Stimulated activated CD8-positive, alpha-beta memory T cell treated with anti-CD3 and anti-CD28 coated beads, Interleukin-7, amount 100 ng/mL, for 1 hour (primary cell): ENCODE data around the gene NOL4L.
"Not testable (repeated sequence)": the region's sequence is repeated elsewhere in the genome, so short reads cannot be mapped to it uniquely, and the experiment has no call there.

Source experiments
- DNase-seq, 2 donors: peaks; one replicate each; pipeline ENCODE4 v3.0.0-alpha.2; 2020; ENCODE audit warnings: low read depth in 2 of 2

NOL4L gene

GRCh38 chr20:32473231-32474008, 111.7 kb downstream of the NOL4L start:
- DNase-seq, result no peak

DNA sequence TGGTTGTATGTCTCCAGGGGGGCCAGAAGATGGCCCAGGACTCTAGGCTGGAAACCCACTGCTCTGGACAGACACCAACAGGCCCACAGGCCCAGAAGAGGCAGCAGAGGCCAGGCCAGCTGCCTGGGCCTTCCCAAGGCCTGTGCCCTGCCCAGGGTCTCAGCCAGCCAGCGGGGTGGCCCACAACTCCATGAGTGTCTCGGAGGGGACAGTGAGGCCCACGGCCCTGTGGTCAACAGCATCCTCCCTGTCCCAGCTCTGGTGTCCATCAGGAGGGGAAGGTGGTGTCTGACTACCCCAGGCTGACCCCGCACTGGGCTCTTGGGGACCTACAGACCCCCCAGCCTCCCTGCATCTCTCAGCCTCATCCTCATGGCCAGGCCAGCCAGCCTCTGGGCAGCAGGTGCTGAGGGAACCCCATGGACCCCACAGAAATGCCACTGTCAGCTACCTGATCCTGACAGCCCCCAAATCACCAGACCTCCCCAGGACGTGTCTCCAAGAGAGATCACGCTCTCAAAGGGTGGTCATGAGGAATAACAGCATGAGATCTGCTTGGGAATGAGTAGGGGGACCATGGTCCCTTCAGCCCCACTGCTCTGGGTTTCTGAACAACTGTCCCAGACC, 112.4 kb downstream of the NOL4L start:
- DNase-seq, result no peak

DNA sequence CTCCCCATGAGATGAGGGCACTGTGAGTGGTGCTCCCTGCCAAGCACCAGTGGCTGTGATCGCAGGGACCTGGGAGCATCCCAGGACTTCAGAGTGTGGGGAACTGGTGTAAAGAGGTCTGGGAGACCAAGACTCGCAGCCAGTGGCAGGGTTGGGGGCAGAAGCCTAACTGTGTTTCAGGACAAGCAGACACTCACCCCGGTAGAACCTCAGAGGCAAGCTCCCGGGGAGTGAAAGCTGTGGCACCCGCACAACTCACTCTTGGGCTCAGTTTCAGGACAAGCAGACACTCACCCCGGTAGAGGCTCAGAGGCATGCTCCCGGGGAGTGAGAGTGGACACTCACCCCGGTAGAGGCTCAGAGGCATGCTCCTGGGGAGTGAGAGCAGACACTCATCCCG, 114.2 kb downstream of the NOL4L start:
- no peak for DNase-seq

- DNase-seq, result no peak
Measured at GRCh38 chr20:32470025-32470861, 114.9 kb downstream of the NOL4L start.

- DNase-seq, result no peak
Measured at GRCh38 chr20:32468860-32469259, 116.3 kb downstream of the NOL4L start.

DNA sequence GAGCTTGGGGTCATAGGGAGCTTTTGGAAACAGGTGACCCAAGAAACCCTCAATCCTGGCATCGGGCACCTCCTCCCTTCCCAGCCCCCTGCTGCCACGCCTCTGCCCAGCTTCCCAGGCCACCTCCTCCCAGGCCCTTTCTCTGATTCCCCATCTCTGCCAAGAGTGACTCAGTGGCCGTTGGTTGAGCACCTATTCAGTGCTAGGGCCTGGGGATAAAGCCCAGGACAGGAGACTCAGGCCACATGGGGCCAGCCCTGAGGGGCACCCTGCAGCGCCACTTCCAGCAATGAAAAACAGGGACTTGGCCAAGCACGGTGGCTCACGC, 116.9 kb downstream of the NOL4L start:
- DNase-seq, result no peak

DNA sequence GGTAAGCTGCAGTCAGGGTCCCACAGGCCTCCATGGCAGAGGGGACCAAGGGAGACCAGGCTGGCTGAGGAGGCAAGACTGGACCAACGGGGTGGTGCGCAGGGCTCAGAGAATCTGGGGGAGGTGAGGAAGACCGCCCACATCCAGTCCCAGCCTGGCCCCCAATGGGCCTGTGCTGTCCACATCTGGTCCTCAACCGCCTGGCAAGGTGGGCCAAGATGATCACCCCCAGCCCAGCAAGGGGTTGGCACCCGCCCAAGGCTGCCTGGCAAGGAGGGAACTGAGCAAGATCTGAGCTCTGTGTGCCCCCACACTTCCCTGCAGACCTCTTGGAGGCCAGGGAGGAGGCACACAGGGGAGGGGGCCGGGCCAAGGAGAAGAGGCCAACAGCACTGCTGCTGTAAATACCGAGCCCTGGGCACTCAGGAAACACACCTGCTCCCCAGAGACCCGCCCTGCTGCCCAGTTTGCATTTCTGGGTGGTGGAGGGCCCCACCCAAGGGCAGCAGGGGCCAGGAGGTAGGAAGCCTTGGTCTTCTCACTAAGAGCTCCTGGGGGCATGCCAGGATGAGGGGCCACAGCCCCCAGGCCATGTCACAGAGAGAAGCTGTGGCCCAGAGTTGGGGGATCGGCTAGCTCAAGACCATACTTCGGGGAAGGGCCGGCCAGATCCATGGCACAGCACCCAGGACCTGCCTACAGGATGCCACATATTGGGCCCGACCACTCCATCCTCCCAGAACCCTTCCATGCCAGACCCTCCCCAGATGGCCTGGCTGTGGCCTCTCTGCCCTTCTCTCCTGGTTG, 117.4 kb downstream of the NOL4L start:
- DNase-seq, result no peak

GRCh38 chr20:32466739-32467505, 118.2 kb downstream of the NOL4L start:
- DNase-seq, result no peak

DNA sequence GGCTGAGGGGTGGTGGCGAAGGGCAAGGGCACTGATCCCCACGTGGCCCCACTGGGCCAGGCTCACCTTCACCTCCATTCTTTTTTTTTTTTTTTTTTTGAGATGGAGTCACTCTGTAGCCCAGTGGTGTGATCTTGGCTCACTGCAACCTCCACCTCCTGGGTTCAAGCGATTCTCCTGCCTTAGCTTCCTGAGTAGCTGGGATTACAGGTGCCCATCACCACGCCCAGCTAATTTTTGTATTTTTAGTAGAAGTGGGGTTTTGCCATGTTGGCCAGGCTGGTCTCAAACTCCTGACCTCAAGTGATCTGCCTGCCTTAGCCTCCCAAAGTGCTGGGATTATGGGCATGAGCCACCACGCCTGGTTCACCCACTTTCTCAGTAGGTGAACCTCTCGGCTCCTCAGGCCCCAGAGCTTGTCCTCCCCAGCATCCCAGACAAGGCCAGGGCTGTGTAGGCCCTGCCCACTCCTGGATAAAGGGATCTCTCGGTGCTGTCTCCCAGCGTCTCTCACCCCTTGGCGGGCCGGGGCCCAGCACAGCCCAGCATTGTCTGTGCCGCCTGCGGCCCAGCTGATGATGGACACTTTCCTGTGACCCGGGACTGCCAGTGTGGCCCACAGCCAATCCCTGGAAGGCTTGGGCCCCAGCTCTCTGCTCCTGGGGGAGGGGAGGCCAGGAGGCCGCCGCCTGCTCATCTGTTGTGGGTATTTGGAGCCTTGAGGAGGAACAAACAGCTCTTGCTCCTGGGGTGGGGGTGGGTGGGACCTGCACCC, 119.0 kb downstream of the NOL4L start:
- DNase-seq, result not testable (repeated sequence)

- no peak for DNase-seq
Measured at GRCh38 chr20:32465092-32465900, 119.8 kb downstream of the NOL4L start.

- no peak for DNase-seq
Measured at GRCh38 chr20:32464401-32465091, 120.6 kb downstream of the NOL4L start.

DNA sequence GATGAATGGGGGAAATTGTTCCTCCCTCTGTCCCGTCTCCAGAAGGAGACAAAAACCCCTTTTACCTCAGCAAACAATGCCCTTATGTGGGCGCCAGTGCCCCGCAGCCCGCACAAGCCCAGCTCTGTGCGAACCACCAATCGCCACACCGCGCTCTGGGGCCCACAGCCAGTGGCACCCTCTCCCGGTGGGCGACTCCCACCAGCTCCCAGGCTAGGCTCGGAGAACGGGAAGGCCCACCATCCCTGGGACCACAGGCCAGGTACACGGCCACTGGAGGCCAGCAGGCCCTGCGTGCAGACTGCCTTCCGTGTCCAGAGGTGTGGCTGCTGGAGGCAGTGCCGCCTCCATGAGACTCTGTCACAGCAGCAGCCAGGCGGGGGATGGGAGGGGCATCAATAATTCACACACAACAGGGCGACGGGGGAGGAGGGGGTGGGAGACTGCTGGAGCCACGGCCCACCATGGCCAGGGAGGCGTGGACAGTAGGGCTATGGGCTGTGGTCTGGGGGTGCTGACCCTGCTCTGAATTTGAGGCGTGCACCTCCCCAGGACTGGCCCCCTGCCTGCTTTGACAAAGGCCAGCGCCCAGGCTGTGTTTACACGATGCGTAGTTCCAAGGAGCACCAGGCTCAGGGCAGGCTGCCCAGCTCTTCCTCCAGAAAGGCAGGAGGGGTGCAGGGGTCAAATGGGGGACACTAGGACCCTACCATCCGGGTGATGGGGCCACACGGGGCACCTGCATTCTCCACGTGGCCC, 121.3 kb downstream of the NOL4L start:
- DNase-seq, result no peak

- no peak for DNase-seq
Measured at GRCh38 chr20:32462900-32463641, 122.1 kb downstream of the NOL4L start.

DNA sequence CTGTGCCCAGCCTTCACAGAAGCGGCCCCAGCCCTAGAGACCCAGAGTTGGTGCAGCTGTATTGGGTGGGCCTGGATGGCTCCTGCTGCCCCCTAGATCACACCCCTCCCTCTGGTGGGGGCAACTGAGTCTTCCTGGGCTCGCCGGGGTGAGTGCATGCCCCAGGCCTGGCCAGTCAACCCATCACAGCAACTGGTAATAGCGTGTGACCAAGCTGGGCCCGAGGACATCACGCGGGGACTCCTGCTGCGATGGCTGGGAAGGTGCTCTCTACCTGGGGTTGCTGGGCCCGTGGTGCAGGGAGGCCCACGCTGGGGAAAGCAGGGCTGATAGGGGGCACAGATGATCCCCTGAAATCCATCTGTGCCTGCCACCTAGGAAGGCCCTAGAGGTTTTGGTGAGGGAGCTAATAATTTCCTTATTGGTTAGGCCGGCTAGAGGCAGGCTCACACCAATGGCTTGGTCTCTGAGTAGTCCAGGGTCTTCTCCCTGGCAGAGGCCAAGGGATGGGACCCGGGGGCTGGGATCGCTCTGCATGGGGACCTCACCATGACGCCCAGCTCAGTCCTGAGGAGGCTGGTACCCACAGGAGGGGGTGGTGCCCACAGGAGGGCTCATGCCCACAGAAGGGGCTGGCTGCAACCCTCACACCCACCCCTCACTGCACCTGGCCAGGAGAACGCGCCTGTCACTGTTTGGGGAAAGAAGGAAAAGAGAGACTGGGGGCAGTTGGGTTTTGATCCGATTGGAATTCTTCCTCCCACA, 123.1 kb downstream of the NOL4L start:
- no peak for DNase-seq

GRCh38 chr20:32460683-32461320, 124.3 kb downstream of the NOL4L start:
- DNase-seq, result no peak

- no peak for DNase-seq
Measured at GRCh38 chr20:32460231-32460630, 124.9 kb downstream of the NOL4L start.
